HL-60 (cell line): ENCODE data around the gene SUZ12.
"Not testable (repeated sequence)": the region's sequence is repeated elsewhere in the genome, so short reads cannot be mapped to it uniquely, and the experiment has no call there.

Experiments
- DNase-seq, 2 experiments: peaks; one replicate each; pipeline ENCODE4 v3.0.0-alpha.2; 2010 to 2020; ENCODE audit warnings: low read depth in 1 of 2, low spot score in 1 of 2
- H3K27ac ChIP-seq: fragments of 250-450 bp; sonication (Bioruptor Pico); replicated peaks from 2 replicates; pipeline ENCODE4 v1.5.1; 2020; ENCODE audit warnings: mild to moderate bottlenecking, moderate library complexity
- H3K27me3 ChIP-seq: fragments of 250-450 bp; sonication (Bioruptor Pico); 2 replicates; pipeline ENCODE4 v1.5.1; 2021; ENCODE audit warnings: mild to moderate bottlenecking, moderate library complexity; ENCODE audit not compliant: insufficient read depth, poor library complexity, severe bottlenecking
- H3K4me3 ChIP-seq: replicated peaks from 2 replicates; pipeline ENCODE4 v1.5.1; 2011; ENCODE audit warnings: mild to moderate bottlenecking, control low read depth, low read length; ENCODE audit not compliant: insufficient read depth
- CTCF ChIP-seq: IDR thresholded peaks from one replicate; pipeline ENCODE4 v1.5.1; 2011; ENCODE audit warnings: low read length, control low read depth, inconsistent platforms; ENCODE audit not compliant: insufficient read depth
- GABPA ChIP-seq: IDR thresholded peaks from 2 replicates; pipeline ENCODE4 v1.6.1; 2012; ENCODE audit warnings: low read depth
- POLR2AphosphoS5 ChIP-seq: IDR thresholded peaks from 2 replicates; pipeline ENCODE4 v1.6.1; 2012; ENCODE audit warnings: low read depth
- REST ChIP-seq: IDR thresholded peaks from 2 replicates; pipeline ENCODE4 v1.6.1; 2012; ENCODE audit warnings: low read depth; ENCODE audit not compliant: insufficient replicate concordance
- SPI1 ChIP-seq: IDR thresholded peaks from 2 replicates; pipeline ENCODE4 v1.6.1; 2012; ENCODE audit warnings: low read depth, mild to moderate bottlenecking, borderline replicate concordance

Gene SUZ12

GRCh38 chr17:31967648-31968047 is 30.8 kb downstream of the SUZ12 start:
- no peak for DNase-seq
- Histone ChIP-seq H3K27me3 (no peaks in the 10 kb centered on the region), H3K27ac (no peak overlapping the region), H3K4me3 (no peak overlapping the region)
- no peak for TF ChIP-seq CTCF

DNA sequence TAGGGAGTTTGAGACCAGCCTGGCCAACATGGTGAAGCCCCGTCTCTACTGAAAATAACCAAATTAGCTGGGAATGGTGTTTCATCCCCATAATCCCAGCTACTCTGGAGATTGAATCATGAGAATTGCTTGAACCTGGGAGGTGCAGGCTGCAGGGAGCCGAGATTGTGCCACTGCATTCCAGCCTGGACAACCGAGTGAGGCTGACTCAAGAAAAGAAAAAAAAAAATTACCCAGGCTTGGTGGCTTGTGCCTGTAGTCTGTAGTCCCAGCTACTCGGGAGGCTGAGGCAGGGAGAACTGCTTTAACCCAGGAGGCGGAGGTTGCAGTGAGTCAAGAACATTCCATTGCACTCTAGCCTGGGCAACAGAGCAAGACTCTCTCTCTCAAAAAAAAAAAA is 33.6 kb downstream of the SUZ12 start:
- H3K4me3 ChIP-seq, H3K27ac ChIP-seq, DNase-seq, H3K27me3 ChIP-seq: not testable (repeated sequence)

GRCh38 chr17:31974269-31975071 is 37.7 kb downstream of the SUZ12 start:
- not testable (repeated sequence) for DNase-seq

GRCh38 chr17:31975391-31975790 is 38.6 kb downstream of the SUZ12 start:
- H3K27ac ChIP-seq, H3K4me3 ChIP-seq, H3K27me3 ChIP-seq, DNase-seq: not testable (repeated sequence)

More at GRCh38 chr17:31974269-31975071, 37.7 kb downstream of the SUZ12 start:
- H3K4me3 ChIP-seq, H3K27me3 ChIP-seq, H3K27ac ChIP-seq: not testable (repeated sequence)

DNA sequence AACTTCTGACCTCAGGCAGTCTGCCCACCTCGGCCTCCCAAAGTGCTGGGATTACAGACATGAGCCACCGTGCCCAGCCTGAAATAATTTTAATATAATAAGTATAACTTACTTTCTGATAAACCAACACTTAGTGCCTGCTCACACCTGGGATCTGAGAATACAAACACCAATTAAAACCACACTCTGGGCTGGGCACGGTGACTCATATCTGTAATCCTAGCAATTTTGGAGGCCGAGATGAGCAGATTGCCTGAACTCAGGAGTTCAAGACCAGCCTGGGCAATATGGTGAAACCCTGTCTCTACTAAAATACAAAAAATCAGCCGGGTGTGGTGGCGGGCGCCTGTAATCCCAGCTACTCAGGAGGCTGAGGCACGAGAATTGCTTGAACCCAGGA is 55.0 kb downstream of the SUZ12 start:
- H3K4me3 ChIP-seq, H3K27ac ChIP-seq, H3K27me3 ChIP-seq, DNase-seq: not testable (repeated sequence)

DNA sequence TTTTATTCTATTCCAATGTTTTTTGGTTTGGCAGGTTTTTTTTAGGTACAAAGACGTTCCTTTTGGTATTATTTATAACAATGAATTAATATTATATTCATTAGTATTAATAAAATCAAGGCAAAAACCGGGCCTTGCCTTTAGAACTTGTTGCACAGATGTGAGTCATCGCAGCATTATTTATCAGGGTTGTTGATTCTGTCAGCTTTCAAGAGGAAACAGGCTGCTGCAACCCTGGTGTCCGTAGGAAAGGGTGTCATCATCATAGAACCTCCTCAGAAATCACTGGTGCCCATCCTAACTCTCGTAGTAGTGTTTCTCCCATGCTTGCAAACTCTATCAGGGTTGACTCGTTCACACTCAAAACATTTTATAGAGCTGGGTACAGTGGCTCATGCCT is 60.2 kb downstream of the SUZ12 start:
- Histone ChIP-seq H3K27ac (no peak overlapping the region), H3K4me3 (no peak overlapping the region), H3K27me3 (no peaks in the 10 kb centered on the region)
- no peak for DNase-seq
- TF ChIP-seq GABPA (no peak), POLR2AphosphoS5 (no peak), CTCF (no peak), REST (no peak), SPI1 (no peak)

DNA sequence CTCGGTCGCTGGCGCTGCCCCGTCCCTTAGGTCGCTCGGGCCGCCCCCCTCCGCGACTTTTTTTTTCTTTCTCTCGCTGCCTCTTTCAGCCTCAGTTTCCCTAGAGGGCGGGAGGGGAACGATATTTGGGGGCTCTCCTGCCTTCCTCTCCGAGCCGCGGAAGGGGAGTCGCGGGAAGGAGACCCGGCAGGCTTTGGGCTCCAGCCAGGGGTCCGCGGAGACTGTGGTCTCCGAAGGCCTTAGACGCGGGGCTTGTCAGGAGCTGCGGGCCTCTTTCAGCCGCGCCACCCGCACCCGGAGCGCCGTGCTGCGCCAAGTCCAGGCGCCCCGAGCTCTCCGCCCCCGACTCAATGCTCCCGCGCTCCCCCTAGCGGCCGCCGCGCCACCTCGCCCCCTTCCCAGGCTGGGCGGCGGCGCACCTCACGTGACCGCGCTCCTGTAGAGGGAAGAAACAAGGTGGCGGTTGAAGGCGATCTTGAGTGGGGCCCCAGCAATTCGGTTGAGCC is 70.2 kb downstream of the SUZ12 start, which contains the start of gene LRRC37B:
Gene LRRC37B, plus strand, starts transcription at position 427 of the 506 bp plus-strand sequence. CDS start 14,010 bp downstream, outside the sequence.
- no peaks in the 10 kb centered on the region for H3K27me3 ChIP-seq
- peak; percentile 77 to 91 for DNase-seq
- peak within 1 kb of the TSS; percentile 73 for H3K27ac ChIP-seq
- H3K4me3 ChIP-seq = peak within 1 kb of the TSS; percentile 93
- peak; percentile 49; the same call in 1 of the 2 replicates for TF ChIP-seq POLR2AphosphoS5
- no peak for TF ChIP-seq SPI1
- TF ChIP-seq CTCF = peak; percentile 49
- TF ChIP-seq GABPA = no peak
- TF ChIP-seq REST = no peak
